Measurements from ENCODE around the gene ZSWIM5.
"Not testable (repeated sequence)": the region's sequence is repeated elsewhere in the genome, so short reads cannot be mapped to it uniquely, and the experiment has no call there.

Gene ZSWIM5

DNA sequence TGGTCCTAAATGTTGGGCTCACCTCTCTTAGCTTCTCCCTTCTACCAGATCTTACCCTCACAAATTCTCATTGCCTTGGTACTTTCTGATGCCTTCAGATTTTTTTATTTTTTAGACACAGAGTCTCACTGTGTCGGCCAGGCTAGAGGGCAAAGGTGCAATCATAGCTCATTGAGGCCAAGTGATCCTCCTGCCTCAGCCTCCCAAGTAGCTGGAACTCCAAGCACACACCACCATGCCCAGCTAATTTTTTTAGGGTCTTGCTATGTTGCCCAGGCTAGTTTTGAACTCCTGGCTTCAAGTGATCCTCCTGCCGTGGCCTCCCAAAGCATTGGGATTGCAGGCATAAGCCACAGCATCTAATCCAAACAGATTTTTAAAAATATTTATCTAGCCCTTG lies 69.4 kb downstream of the ZSWIM5 start:
- DNase-seq: no peak

DNA sequence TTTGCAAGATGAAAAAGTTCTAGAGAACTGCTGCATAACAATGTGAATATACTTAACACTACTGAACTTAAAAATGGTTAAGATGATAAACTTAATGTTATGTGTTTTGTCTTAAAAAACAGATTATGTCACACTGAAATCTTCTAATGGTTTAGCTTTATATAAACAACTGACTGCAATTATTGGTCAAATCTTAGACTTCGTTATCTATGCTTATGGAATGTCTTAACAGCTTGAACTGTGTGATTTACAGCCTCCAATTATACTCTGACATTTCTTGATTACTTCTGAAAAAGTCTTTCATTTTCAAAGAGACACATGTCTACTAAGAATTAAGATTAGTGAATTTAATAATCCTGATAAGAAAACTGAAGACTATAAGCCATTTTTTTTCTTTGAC lies 71.1 kb downstream of the ZSWIM5 start:
- no peak for DNase-seq

DNA sequence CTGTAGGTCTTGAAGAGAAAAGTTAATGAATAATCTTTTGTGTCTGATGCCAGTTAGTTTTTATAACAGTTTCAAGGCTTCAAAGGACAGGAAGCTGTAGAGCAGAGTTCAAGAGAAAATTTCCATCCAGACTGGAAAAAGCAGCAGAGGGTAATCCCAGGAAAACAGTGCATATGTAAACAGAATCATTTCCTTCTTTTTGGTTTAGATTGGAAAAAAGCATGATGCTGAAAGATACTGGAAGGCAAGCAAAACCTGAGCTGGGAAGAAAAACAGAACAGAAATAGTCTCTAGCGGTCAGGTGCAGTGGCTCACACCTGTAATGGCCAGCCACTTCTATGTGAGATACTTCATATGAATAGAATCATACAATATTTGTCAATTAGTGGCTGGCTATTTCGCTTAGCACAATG lies 71.9 kb downstream of the ZSWIM5 start:
- DNase-seq: no peak

DNA sequence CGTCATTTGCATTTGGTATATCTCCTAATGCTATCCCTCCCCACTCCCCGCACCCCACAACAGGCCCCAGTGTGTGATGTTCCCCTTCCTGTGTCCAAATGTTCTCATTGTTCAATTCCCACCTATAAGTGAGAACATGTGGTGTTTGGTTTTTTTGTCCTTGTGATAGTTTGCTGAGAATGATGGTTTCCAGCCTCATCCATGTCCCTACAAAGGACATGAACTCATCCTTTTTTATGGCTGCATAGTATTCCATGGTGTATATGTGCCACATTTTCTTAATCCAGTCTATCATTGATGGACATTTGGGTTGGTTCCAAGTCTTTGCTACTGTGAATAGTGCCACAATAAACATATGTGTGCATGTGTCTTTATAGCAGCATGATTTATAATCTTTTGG lies 73.7 kb downstream of the ZSWIM5 start:
- DNase-seq: not testable (repeated sequence)

DNA sequence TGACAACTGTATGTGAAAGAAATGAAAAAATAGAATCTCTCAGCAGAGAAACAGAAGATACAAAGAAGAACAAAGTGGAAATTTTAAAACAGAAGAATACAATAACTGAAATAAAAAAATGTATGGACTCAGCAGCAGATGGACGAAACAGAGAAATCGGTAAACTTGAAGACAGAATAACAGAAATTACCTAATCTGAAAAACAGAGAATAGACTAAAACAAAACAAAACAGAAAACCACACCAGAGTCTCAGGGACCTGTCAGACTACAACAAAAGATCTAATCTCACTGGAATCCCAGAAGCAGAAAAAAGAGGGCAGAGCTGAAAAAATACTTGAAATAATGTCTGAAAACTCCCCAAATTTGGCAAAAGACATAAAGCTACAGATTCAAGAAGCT lies 83.0 kb downstream of the ZSWIM5 start:
- no peak for DNase-seq

DNA sequence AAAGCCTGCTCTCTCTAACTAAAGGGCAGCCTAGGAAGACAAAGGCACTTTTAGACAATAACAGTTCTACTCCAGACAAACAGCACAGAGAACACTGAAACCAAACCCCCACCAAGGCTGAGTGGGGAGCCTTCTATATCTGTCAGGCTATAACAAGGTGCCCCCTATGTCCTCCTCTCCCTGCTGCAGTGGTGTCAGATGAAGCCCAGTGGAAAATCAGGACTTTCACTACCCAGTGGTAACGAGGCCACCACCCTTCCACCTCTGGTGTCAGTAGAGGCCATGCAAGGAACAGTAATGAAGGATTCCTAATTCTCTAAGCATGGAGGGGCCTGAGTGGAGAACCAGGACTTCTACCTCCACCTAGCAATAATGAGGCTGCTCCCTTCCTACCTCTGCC lies 83.7 kb downstream of the ZSWIM5 start:
- no peak for DNase-seq

DNA sequence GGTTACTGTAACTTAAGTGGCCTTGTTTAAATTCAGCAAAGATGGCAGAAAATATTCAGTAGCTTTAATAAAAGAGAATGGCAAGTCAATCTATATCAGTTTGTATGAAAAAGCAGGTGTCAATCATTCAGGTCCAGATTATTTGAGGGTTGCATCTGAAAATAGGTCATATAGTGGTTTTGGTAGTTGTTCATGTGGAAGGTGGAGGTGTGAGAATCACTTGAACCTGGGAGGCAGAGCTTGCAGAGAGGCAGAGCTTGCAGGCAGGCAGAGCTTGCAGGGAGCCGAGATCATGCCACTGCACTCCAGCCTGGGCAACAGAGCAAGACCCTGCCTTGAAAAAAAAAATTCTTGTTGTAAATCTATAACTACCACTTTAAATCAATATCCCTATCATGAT lies 88.6 kb downstream of the ZSWIM5 start:
- DNase-seq: no peak

DNA sequence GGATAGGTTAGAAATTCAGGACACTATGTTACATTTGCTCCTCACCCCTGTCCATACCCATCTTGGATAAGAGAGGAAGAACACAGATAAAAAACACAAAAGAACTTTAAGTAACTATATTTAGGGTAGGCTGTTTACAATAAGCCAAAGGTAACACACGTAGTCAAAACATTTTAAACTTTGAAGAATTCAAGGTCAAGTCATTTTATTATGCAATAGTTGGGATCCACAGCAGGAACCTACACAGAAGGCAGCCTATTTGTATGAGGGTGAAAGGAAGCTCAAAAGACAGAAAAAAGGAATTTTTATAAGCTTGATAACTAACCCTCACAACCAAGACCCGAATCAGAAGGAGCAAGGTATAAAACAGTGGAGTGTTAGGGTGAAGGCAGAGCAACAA lies 89.6 kb downstream of the ZSWIM5 start:
- DNase-seq: no peak

DNA sequence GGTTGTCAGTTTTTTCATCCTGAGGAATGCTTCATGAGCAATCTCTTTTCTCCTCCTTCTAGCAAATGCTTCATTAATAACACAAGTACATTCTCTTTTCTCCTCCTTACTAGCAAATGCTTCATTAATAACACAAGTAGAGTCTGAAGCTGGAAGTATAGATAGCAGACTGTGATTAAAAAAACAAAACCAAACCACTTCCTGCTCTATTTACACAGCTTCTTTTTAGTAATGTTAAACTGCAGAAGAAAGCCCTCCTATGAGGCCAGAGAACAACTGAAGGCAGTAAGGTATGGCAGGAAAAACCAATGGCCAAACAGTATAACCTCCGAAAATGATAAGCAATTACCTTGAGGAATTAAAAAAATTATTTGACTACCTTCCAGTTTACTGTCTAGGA lies 90.1 kb downstream of the ZSWIM5 start:
- DNase-seq: no peak

DNA sequence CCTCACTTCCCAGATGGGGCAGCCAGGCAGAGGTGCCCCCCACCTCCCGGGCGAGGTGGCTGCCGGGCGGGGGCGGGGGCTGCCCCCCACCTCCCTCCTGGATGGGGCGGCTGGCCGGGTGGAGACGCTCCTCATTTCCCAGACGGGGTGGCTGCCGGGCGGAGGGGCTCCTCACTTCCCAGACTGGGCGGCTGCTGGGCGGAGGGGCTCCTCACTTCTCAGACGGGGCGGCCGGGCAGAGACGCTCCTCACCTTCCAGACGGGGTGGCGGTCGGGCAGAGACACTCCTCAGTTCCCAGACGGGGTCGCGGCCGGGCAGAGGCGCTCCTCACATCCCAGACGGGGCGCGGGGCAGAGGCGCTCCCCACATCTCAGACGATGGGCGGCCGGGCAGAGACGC lies 91.2 kb downstream of the ZSWIM5 start:
- DNase-seq: not testable (repeated sequence)

DNA sequence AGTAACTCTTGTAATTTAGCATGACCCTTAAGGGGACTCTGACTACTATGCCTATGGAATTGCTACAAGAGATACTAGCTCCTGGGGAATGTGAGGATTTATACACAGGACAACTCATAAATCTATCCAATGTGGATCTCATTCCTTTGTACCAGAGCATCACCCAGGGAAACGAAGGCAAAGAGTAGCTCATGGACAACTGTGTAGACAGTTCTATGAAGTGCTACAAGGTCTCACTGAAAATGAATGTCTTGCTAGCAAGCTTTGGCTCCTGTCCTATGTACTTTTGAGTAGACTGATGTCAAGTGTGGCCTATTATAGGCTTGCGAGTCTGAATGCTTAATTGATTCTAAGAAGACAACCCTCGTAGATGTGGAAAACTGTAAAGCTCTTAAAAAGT lies 93.7 kb downstream of the ZSWIM5 start:
- no peak for DNase-seq

DNA sequence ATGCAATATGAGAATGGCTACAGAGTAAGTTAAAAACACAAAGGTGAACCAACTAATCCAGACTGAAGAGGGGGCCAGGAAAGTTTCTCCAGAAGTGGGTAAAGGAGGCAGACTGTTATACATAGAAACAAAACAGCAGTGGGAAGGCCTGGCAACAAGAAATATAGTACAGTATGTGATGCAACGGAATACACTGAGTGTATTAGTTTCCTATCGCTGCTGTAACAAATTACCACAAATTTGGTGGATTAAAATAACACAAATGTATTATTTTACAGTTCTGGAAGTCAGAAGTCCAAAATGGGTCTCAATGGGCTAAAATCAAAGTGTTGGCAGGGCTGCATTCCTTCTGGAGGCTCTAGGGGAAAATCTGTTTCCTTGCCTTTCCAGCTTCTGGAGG lies 95.2 kb downstream of the ZSWIM5 start:
- no peak for DNase-seq

DNA sequence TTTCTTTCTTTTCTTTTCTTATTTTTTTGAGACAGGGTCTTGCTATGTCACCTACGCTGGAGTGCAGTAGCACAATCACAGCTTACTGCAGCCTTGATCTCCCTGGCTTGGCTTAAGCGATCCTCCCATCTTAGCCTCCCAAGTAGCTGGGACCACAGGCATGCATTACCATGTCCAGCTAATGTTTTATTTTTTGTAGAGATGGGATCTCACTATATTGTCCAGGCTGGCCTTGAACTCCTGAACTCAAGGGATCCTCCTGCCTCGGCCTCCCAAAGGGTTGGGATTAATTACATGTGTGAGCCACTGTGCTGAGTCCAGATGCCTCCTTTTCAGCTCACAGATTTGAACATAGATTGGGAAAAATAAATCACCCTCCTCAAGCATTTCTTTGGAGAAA lies 98.6 kb downstream of the ZSWIM5 start:
- no peak for DNase-seq

DNA sequence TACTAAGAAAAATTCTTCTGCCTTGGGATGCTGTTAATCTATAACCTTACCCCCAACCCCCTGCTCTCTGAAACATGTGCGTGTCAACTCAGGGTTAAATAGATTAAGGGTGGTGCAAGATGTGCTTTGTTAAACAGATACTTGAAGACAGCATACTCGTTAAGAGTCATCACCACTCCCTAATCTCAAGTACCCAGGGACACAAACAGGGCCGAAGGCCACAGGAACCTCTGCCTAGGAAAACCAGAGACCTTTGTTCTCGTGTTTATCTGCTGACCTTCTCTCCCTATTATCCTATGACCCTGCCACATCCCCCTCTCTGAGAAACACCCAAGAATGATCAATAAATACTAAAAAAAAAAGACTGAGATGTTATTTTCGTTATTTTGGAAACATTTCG lies 99.5 kb downstream of the ZSWIM5 start:
- DNase-seq: not testable (repeated sequence)

DNA sequence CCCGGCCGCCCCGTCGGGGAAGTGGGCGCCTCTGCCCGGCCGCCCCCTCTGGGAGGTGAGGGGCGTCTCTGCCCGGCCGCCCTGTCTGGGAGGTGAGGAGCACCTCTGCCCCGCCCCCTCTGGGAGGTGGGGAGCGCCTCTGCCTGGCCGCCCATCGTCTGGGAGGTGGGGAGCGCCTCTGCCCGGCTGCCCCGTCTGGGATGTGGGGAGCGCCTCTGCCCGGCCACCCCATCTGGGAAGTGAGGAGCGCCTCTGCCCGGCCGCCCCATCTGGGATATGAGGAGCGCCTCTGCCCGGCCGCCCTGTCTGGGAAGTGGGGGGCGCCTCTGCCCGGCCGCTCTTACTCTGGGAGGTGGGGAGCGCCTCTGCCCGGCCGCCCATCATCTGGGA lies 100.3 kb downstream of the ZSWIM5 start:
- not testable (repeated sequence) for DNase-seq

DNA sequence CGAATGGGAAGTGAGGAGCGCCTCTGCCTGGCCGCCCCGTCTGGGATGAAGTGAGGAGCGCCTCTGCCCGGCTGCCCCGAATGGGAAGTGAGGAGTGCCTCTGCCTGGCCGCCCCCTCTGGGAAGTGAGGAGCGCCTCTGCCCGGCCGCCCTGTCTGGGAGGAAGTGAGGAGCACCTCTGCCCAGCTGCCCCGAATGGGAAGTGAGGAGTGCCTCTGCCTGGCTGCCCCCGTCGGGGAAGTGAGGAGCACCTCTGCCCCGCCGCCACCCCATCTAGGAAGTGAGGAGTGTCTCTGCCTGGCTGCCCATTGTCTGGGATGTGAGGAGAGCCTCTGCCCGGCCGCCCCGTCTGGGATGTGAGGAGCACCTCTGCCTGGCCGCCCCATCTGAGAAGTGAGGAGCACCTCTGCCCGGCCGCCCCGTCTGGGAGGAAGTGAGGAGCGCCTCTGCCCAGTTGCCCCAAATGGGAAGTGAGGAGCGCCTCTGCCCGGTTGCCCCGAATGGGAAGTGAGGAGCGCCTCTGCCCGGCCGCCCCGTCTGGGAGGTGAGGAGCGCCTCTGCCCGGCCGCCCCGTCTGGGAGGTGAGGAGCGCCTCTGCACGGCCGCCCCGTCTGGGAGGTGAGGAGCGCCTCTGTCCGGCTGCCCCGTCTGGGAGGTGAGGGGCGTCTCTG lies 100.8 kb downstream of the ZSWIM5 start:
- not testable (repeated sequence) for DNase-seq

DNA sequence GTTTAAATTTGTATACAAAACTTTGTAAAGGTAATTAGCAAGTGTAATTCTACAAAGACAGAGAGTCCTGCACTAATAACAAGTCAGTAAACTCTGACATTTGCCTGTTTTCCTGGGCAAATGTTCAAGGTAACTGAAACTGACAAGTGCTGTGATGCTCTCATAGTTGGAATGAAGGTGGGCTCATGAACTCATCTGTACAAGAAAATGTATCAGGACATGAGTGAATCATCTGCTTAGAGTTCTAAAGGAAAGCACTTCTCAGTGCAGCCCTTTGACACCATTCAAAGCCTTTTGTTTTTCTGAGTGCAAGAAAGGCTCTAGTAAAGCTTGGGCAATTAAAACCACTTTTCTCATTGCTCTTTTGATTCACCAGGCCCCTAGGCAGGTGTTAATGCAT lies 102.9 kb downstream of the ZSWIM5 start:
- DNase-seq: no peak

DNA sequence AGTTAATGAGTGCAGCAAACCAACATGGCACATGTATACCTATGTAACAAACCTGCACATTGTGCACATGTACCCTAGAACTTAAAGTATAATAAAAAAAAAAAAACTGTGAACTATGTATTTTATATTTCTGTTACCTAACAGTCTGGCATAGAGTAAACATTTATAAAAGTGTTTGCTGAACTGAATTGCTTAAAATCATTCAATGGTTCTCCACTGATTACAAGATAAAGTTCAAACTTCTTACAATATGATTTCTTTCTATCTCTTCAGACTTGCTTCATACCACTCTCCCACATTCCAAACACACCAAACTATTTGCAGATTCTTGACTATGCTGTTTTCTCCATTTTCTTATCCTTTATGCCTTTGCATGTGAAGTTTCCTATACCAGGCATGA lies 104.5 kb downstream of the ZSWIM5 start:
- DNase-seq: no peak

DNA sequence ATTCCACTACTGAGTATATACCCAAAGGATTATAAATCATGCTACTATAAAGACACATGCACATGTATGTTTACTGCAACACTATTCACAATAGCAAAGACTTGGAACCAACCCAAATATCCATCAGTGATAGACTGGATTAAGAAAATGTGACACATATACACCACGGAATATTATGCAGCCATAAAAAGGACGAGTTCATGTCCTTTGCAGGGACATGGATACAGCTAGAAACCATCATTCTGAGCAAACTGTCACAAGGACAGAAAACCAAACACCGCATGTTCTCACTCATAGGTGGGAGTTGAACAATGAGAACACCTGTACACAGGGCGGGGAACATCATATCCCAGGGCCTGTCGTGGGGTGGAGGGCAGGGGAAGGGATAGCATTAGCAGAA lies 104.9 kb downstream of the ZSWIM5 start:
- not testable (repeated sequence) for DNase-seq

DNA sequence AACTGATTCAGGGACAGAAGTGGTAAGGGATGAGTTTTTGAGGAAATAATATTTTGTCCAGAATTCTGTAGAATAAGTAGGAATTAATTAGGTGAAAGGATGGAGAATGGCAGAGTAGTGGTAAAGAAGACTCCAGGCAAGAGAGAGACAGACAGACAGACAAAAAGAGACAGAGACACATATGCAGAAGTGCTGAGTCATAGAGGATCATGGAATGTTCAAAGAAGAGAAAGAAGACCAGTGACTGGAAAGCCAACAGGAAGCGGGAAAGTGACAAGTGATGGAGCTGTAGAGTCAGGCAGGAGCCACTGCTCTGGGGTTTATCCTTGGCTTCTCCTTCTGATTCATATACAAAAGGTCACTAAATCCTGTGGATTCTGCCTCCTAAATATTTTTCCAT lies 108.5 kb downstream of the ZSWIM5 start:
- DNase-seq: no peak

DNA sequence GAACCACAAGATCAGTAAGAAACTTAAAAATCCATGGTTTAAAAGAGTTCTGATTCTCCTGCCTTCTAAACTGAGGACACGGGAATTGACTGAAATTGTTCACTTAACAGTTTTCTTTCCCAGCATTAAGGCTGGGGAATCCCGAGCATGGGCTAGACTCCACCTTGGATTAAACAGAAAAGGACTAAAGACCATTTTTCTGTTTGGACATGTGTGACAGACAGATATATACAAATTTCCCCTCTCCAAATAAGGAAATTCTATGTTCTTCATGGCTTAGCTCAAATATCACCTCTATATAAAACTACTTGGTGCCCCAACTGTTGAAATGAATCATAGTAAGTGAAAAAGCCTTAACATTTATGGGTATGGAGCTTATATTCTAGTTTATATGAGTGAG lies 109.3 kb downstream of the ZSWIM5 start:
- no peak for DNase-seq

DNA sequence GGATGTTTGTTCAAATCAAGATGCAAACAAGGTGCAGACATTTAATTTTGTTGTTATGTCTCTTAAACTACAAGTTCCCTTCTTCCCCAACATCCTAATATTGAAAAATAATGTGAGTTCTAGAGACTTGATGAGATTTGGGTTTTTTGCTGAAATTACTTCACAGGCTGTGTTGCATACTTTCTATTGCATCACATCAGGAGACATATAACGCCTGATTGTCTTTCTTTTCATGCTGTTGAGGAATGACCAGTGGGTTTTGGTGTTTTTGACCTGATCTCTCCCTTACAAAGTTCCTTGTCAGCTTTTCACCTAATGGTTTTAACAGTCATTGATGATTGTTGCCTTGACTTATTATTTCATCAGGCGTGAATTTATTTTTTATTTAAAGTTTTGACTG lies 111.0 kb downstream of the ZSWIM5 start:
- no peak for DNase-seq

DNA sequence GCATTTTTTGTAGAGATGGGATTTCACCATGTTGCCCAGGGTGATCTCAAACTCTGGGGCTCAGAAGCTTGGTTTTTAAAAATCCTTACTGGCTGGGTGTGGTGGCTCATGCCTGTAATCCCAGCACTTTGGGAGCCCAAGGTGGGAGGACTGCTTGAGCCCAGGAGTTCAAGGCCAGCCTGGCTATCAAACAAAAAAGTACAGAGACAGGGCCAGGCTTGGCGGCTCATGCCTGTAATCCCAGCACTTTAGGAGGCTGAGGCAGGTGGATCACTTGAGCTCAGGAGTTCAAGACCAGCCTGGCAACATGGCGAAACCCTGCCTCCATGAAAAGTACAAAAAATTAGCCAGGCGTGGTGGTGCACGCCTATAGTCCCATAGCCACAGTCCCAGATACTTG lies 112.0 kb downstream of the ZSWIM5 start:
- not testable (repeated sequence) for DNase-seq

DNA sequence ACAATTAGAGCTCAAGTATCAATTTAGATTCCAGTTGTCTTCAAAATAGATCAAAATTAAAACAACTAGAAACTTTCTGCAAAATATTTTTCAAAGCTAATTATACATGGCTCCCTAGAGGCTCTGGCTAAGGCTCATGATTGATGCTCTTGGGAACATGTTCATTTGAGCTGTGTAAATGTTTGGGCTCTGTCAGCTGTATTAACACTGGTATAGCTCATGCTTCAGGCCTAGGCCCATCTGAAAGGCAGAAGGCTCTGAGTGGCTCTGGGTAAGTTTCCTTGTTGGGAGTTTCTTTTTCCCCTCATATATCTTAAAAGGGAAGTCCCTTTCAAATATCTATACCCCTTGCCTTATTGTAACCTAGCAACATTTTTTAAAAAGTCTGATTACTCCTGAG lies 113.1 kb downstream of the ZSWIM5 start:
- no peak for DNase-seq

DNA sequence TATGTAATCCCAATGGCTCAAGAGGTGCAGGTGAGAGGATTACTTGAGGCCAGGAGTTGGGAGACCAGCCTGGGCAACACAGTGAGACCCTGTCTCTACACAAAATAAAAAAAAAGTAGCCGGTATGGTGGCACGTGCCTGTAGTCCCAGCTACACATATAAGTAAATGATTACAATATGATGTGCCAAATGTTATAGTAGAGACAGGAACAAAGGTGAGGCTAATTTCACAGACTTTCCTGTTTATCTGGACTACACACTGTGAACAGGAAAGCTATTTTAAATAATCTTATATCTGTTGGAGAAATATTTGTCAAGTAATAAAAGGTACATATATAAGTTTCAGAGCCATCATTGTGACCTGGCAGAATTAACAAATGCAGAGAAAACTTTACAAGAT lies 116.7 kb downstream of the ZSWIM5 start:
- no peak for DNase-seq

DNA sequence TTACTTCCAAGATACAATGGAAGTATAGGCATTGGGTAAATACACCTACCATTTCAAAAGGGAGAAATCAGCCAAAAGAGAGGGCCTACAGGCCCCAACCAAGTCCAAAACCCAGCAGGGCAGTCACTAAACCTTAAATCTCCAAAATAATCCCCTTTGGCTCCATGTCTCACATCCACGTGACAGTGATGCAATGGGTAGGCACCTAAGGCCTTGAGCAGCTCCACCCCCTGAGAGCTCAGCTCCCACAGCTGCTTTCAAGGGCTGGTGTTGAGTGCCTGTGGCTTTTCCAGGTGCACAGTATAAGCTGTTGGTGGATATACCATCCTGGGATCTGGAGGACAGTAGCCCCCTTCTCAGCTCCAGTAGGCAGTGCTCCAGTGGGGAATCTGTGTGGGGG lies 121.8 kb downstream of the ZSWIM5 start:
- DNase-seq: no peak

Measured in activated T-cell treated with anti-CD3 and anti-CD28 coated beads, Interleukin-2, amount 50 U/mL, for 48 hours (primary cell).